Measurements from ENCODE around the gene HNF1B. TPM values are rescaled to one million over a fixed set of nuclear protein-coding genes. Genes with fewer than 3 reads are reported as not detected.
A peak's percentile ranks its signal among the peaks of the same experiment; 100 is the strongest.

Gene HNF1B
- total RNA-seq, 2 donors from 2014 or later, result not detected

DNA sequence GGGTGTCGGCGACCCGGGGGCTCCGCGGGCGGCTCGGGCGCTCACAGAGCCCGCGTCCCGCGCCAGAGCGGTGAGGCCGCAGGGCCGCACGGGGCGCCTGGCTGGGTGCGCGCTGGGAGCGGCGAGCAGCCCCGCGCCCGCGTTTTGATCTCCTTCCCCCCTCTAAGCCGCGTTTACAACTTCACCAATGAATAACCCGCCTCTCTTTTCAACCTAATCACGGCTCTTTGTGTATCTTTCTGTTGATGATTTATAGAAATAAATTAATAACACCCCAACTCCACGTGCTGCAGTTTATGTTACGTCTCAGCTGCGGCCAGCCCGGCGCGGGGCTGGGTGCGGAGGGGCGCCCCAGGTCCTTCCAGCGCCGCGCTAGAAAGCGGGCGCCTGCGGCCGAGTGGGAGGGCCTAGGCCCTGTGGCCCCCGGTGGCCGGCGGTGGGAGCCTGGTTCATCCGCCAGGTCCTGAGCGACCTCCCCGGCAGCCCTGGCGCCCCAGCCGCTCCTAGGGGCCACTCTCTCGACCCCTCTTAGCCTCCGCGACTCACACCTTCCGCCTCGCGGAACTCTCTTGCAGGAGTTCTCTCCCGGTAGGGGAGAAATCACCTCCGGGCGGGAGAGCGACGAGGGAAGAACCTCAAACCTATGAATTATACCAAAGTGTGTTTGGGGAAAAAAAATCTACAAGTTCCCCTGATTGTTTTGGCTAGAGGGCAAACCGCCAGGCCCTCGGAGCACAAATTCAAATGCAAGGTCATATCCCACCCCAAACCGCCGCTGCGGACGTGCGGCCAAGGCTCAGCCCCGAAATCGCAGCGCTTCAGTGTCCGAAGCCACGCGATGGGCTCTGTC, 1.9 kb downstream of the HNF1B start:
- H3K4me3 ChIP-seq, result peak overlapping the region; percentile 66
- DNase-seq (ENCODE audit: low spot score) (no peak), ATAC-seq (ENCODE audit: insufficient number of reproducible peaks, low FRiP score, low read depth) (no peak)
- no peak overlapping the region for H3K27ac ChIP-seq
- H3K4me1 ChIP-seq (ENCODE audit: control insufficient read depth in 1 of 2, low read depth in 2 of 2), result peaks cover 20 to 38% of the 10 kb centered on the region in 2 donors
- no peaks in the 10 kb centered on the region for H3K9me3 ChIP-seq
- H3K27me3 ChIP-seq (replicated peaks; ENCODE audit: insufficient read depth), result peaks cover 46% of the 10 kb centered on the region
- H3K36me3 ChIP-seq, result no peaks in the 10 kb centered on the region
- TF ChIP-seq, protein P1, sequence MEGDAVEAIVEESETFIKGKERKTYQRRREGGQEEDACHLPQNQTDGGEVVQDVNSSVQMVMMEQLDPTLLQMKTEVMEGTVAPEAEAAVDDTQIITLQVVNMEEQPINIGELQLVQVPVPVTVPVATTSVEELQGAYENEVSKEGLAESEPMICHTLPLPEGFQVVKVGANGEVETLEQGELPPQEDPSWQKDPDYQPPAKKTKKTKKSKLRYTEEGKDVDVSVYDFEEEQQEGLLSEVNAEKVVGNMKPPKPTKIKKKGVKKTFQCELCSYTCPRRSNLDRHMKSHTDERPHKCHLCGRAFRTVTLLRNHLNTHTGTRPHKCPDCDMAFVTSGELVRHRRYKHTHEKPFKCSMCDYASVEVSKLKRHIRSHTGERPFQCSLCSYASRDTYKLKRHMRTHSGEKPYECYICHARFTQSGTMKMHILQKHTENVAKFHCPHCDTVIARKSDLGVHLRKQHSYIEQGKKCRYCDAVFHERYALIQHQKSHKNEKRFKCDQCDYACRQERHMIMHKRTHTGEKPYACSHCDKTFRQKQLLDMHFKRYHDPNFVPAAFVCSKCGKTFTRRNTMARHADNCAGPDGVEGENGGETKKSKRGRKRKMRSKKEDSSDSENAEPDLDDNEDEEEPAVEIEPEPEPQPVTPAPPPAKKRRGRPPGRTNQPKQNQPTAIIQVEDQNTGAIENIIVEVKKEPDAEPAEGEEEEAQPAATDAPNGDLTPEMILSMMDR (IDR thresholded peaks at IDR 0.05), result no peak

DNA sequence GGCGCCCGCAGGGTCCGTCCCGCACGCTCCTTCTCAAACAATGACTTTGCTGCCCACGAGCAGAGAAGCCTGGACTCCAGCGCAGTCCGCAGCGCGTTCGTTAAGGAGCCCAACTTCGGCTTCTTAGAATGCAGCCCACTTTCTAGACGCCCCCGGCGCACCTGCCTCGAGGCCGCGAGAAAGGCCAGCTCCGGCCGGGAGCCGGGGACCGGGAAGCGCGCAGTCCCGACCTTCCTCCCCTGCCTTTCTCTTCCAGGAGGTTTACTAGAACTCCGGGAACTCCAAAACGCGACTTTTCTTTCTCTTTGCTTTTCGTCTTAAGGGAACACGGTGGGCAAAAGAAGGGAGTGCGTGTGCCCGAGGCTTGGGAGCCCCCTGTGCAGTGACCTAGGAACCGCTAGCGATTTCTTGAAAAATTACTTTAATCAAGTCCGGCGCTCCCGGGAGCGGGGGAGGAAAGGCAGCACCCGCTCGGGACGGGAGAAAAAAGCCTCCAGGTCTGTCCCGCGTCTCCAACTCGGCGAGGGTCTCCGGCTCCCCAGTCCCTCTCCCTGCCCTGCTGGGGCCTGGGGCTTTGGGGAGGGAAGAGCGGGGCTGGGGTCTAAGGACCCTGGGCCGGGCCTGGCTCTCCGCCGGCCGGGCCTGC, 2.6 kb downstream of the HNF1B start:
- peaks cover 46% of the 10 kb centered on the region for H3K27me3 ChIP-seq (replicated peaks; ENCODE audit: insufficient read depth)

DNA sequence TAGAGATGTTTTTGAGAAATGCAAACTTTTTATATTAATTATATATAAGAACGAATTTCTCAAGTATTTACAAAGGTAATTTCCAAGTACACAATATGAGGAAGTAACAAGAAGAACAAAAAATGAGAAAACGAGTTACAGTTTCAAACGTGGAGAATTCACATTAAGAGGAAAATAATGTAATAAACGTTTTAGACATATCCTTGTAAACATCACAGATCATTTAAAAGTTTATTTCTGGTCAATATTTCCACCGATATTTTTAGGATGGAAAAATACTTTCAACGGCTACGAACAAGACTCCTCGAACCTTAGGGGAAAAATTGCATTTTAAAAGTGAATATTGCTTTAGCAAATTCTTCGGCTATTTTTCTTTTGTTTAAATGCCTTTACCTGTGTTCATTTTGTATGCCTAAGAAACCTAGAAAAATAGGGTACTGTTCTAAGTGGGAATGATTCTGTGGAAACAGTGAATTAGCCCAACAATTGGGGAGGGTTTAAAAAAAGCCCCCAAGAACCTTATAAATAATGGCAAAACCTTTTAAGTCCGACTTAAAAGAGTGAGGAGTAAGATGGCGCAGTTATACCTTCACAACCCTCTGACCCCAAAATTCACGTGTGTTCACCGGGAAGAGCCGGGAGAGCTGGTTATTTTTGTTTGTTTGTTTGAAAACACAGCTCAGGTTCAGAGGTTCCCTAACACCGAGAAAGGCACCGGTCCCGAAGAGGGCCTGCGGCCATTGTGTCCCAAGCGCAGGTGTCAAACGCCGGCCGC, 3.3 kb downstream of the HNF1B start:
- peak overlapping the region; percentile 66 for H3K4me3 ChIP-seq
- H3K9me3 ChIP-seq, result no peaks in the 10 kb centered on the region
- H3K27me3 ChIP-seq (replicated peaks; ENCODE audit: insufficient read depth), result peaks cover 46% of the 10 kb centered on the region
- TF ChIP-seq, protein P1 (IDR thresholded peaks at IDR 0.05), result no peak
- ATAC-seq (ENCODE audit: insufficient number of reproducible peaks, low FRiP score, low read depth) (no peak), DNase-seq (ENCODE audit: low spot score) (no peak)
- H3K4me1 ChIP-seq (ENCODE audit: control insufficient read depth in 1 of 2, low read depth in 2 of 2), result peaks cover 20 to 38% of the 10 kb centered on the region in 2 donors
- no peaks in the 10 kb centered on the region for H3K36me3 ChIP-seq
- no peak overlapping the region for H3K27ac ChIP-seq

More for the DNA sequence above, 2.6 kb downstream of the HNF1B start:
- Histone ChIP-seq H3K36me3 (no peaks in the 10 kb centered on the region), H3K27ac (no peak overlapping the region), H3K9me3 (no peaks in the 10 kb centered on the region), H3K4me1 (ENCODE audit: control insufficient read depth in 1 of 2, low read depth in 2 of 2) (peaks cover 20 to 38% of the 10 kb centered on the region in 2 donors), H3K4me3 (peak overlapping the region; percentile 66)
- TF ChIP-seq, protein P1 (IDR thresholded peaks at IDR 0.05), result no peak
- DNase-seq (ENCODE audit: low spot score), result no peak
- no peak for ATAC-seq (ENCODE audit: insufficient number of reproducible peaks, low FRiP score, low read depth)

DNA sequence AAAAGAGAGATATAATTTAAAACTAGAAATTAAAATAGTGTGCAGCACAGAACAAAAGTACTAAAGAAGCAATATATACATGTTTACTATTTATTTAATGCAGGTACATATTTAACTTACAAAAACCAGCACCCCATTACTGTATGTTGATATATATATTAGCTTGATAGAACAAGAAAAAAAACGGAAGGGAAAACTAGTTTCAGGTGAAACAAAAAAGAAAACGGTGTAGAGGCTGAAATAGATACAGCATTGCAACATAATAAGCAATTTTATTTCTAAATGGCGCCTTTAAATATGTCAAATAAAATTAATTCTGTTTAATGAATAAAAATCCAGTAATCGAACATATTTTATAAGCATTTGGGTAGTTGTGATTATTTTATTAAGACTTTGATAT, 3.9 kb downstream of the HNF1B start:
- H3K27ac ChIP-seq, result no peak overlapping the region
- H3K27me3 ChIP-seq (replicated peaks; ENCODE audit: insufficient read depth), result peaks cover 46% of the 10 kb centered on the region
- DNase-seq (ENCODE audit: low spot score), result no peak
- ATAC-seq (ENCODE audit: insufficient number of reproducible peaks, low FRiP score, low read depth), result no peak
- H3K9me3 ChIP-seq, result no peaks in the 10 kb centered on the region
- H3K4me3 ChIP-seq, result no peak overlapping the region
- no peaks in the 10 kb centered on the region for H3K36me3 ChIP-seq
- TF ChIP-seq, protein P1 (IDR thresholded peaks at IDR 0.05), result no peak
- peaks cover 20 to 38% of the 10 kb centered on the region in 2 donors for H3K4me1 ChIP-seq (ENCODE audit: control insufficient read depth in 1 of 2, low read depth in 2 of 2)

DNA sequence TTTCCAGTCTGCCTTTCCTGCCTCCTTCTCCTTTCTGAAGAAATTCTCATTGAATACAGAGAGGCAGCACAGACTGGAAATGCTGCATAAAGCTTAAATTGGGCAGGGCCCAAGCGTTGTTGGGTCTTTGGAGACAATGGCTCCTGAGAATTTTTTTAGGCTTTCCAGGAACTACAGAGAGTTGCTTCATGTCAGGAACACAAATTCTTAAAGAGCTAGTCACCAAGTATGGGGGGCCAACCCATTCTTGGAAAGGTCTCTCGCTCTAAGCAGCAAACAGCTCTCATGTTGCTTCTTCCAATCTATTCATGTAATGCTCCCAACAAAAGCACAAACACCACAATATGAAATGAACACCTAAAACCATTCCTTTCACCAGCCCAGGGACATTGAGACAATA, 6.9 kb downstream of the HNF1B start:
- ATAC-seq (ENCODE audit: insufficient number of reproducible peaks, low FRiP score, low read depth) (no peak), DNase-seq (ENCODE audit: low spot score) (no peak)
- Histone ChIP-seq H3K27me3 (replicated peaks; ENCODE audit: insufficient read depth) (peaks cover 34% of the 10 kb centered on the region), H3K4me3 (no peak overlapping the region), H3K36me3 (no peaks in the 10 kb centered on the region), H3K4me1 (ENCODE audit: control insufficient read depth in 1 of 2, low read depth in 2 of 2) (peaks cover 7 to 15% of the 10 kb centered on the region in 2 donors), H3K27ac (no peak overlapping the region), H3K9me3 (no peaks in the 10 kb centered on the region)
- TF ChIP-seq, protein P1 (IDR thresholded peaks at IDR 0.05), result no peak
